Iris pigment epithelial cell (primary cell): ENCODE results near the gene C20orf202.

Experiments used
- DNase-seq: peaks from one replicate; pipeline ENCODE4 v3.0.0-alpha.2; 2011; ENCODE audit warnings: low read depth

C20orf202 gene

GRCh38 chr20:1184638-1185315 lies 18.5 kb upstream of the C20orf202 start, which contains the start of gene TMEM74B:
TMEM74B (minus strand) TSS chr20:1184981; CDS start chr20:1183801, 1,180 bp downstream.
- no peak for DNase-seq

GRCh38 chr20:1185316-1185741 lies 17.9 kb upstream of the C20orf202 start:
- DNase-seq = no peak

DNA sequence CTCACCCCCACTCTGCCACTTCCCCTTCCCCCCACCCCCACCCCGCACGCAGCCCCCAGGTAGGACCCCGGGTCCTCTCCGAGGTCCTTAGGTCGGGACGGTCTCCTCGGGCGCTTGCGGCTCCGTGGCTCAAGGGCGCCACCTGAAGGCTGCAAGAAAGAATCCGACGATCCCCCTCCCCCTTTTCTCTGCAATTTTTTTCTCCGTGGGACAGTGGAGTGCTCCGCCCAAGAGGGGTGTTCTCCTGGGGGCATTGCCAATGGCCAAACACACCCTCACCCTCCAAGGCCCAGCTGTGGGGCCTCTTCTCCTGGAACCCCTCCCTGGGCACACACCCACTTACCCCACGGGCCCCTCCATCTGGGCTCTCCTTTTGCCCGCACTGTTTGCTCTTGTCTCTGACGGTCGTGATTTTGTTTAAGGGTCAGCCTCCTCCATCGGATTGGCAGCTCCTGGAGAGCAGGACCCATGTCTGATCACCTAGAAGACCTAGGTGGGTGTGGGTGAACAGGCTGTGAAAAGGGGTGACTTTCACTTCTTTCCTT lies 17.4 kb upstream of the C20orf202 start:
- DNase-seq = peak; percentile 58

- no peak for DNase-seq
Measured at GRCh38 chr20:1186367-1186991, 16.8 kb upstream of the C20orf202 start.

DNA sequence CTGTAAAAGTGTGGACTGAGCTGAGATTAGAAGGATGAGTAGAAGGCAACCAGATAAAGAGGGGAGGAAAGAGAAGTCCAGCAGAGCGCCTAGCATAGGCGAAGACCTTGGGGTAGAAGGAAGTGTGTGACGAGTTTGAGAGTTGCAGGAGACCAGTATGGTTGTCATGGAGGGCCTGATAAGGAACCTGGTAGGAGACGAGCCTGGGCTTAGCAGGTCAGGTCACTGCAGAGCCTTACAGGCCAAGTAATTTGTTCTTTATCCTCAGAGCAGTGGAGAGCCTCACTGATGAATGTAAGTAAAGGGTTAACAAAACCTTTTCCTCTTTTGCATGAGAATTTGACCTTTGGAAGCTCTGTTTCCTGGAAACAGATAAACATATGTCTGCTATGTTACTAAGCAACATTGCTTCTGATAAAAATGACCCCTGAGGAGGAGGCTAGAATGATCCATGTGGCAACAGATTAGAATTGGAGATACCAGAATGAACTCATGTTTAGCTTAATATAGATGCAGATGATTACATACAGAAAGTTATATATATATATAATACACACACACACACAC lies 15.6 kb upstream of the C20orf202 start:
- no peak for DNase-seq

DNA sequence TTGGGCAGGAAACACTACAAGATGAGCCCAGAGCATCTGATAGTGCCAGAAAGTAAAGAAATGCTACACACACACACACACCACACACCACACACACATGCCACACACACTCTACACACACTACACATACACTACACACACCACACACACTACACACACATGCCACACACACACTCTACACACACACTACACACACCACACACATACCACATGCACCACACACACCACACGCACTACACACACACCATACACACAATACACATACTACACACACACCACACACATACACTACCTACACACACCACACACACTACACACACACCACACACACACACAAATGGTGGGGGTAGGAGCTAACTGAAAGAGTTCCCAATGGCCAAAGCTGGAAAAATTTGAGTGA lies 14.9 kb upstream of the C20orf202 start:
- DNase-seq = no peak

GRCh38 chr20:1189827-1190226 lies 13.4 kb upstream of the C20orf202 start:
- no peak for DNase-seq

DNA sequence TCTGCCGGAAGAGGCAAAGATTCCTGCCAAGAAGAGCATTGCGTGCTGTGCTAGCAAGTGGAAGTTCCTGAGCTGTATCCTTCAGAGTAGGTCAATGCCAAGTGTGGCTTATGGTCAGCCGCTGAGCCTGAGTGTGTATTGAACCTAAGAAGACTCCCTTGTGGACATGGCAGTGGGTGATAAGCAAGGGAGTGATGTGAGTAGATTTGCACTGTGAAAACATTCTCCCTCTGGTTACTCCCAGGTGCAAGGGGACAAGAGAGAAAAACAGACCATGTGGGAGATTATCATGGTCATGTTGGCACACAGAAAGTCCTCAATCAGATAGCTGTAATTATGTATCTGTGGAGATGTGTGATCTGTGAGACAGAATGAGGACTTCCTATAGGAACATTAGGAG lies 12.4 kb upstream of the C20orf202 start:
- no peak for DNase-seq

GRCh38 chr20:1191299-1191698 lies 12.0 kb upstream of the C20orf202 start:
- DNase-seq = no peak

GRCh38 chr20:1195226-1195625 lies 8.0 kb upstream of the C20orf202 start:
- DNase-seq = no peak

GRCh38 chr20:1196634-1197033 lies 6.6 kb upstream of the C20orf202 start:
- DNase-seq = no peak

- DNase-seq = no peak
Measured at GRCh38 chr20:1197801-1198200, 5.5 kb upstream of the C20orf202 start.

GRCh38 chr20:1198751-1199150 lies 4.5 kb upstream of the C20orf202 start:
- DNase-seq = no peak

DNA sequence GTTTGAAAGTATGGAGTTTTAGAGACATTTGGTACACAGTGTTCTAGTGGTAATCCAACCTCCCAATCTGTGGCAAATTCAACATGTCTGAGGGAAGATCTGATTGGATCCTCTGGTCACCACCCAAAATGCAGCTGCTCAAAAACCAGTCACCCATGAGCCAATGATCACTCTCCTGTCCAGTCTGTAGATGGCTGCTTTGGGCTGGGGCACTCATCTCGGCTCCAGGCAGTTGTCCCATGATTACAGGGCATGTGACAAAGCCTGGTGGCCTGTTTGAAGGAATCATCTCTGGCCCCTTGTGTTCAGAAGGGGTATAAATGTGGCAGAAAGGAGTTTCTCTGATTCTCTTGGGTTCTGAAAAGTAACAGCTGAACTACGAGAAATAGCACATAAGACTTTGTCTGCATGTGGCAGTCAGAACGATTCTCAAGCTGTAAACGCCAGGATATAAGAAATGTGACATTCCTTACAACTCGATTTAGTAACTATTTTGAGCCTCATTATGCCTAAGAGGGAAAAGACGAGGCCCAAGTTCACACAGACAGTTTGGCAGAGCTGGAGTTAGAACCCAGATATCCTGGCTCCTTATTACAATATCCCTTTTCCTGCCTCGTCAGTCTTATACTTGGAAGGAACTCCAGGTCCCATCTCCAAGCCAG lies 3.9 kb upstream of the C20orf202 start:
- no peak for DNase-seq

- no peak for DNase-seq
Measured at GRCh38 chr20:1199964-1200363, 3.3 kb upstream of the C20orf202 start.

GRCh38 chr20:1203630-1204029 lies 376 bp downstream of the C20orf202 start:
- DNase-seq = no peak

GRCh38 chr20:1204113-1204512 lies 859 bp downstream of the C20orf202 start:
- no peak for DNase-seq

GRCh38 chr20:1204576-1204975 lies 1.3 kb downstream of the C20orf202 start:
- DNase-seq = no peak

DNA sequence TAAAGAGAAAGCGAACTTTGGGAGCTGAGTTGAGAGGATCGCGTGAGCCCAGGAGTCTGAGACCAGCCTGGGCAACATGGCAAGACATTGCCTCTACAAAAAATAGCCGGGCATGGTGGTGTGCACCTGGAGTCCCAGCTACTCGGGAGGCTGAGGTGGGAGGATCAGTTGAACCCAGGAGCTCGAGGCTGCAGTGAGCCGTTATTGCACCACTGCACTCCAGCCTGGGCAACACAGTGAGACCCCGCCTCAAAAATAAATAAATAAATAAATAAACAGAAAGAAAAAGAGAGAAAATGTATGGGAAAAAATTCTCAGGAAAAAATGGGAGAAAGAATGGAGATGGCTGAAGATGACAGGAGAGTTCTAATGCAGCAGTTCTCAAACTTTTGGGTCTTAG lies 2.5 kb downstream of the C20orf202 start:
- DNase-seq = no peak

GRCh38 chr20:1206366-1207148 lies 3.3 kb downstream of the C20orf202 start:
- no peak for DNase-seq

DNA sequence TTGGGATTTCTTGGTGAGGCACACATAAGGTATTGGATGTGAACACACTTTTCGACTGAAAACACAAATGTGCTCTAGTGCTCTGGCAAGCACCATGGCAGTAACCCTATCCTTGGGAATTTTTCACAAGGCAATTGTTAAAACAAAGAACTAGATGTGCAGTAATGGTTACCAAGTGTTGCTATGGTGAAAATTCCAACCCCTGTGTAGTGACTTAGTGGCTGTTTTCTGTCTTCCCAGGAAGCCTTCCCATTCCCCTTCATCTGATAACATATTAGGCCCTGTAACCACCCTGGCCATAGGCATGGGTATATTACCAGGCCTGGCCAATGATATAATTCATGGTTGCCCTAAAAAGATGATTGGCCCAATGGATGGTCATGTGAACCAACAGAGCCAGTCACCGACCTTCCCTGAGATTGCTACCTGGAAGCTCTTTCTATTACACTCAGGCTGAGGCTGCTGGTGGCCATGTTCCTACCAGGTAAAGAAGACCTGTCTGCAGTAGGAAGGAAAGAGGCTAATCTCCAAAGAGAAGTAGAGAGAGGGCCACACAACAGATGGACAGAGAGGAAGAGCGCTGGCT lies 4.1 kb downstream of the C20orf202 start:
- DNase-seq = no peak
